22Rv1 (cell line): ENCODE measurements around the gene SEC24C.

Source experiments
- CTCF ChIP-seq: fragments of 450-650 bp; IDR thresholded peaks from 2 replicates; pipeline ENCODE4 v1.5.1; 2017; ENCODE audit warnings: mild to moderate bottlenecking
- ZFX ChIP-seq: fragments of 450-650 bp; IDR thresholded peaks from 2 replicates; pipeline ENCODE4 v1.6.1; 2017; ENCODE audit warnings: antibody characterized with exemption, borderline replicate concordance

GRCh38 chr10:73806176-73806950, 62.2 kb downstream of the SEC24C start:
- TF ChIP-seq CTCF: no peak
- no peak for TF ChIP-seq ZFX
